Skeletal muscle satellite cell (primary cell): ENCODE results near the gene NSFL1C.
A peak's percentile ranks its signal among the peaks of the same experiment; 100 is the strongest.

Source experiments
- H3K27me3 ChIP-seq: 2 replicates; pipeline ENCODE4 v1.7.0; 2013; ENCODE audit warnings: low read length; ENCODE audit not compliant: control insufficient read depth, insufficient read depth
- H3K36me3 ChIP-seq: 2 replicates; pipeline ENCODE4 v1.7.0; 2013; ENCODE audit warnings: mild to moderate bottlenecking, control low read depth, low read length; ENCODE audit not compliant: insufficient read depth
- H3K4me1 ChIP-seq: 2 replicates; pipeline ENCODE4 v1.7.0; 2013; ENCODE audit warnings: low read length; ENCODE audit not compliant: control insufficient read depth, insufficient read depth
- H3K4me2 ChIP-seq: 2 replicates; pipeline ENCODE4 v1.7.0; 2013; ENCODE audit warnings: mild to moderate bottlenecking, low read length
- H3K4me3 ChIP-seq: 2 replicates; pipeline ENCODE4 v1.7.0; 2013; ENCODE audit warnings: low read length
- H3K9ac ChIP-seq: 2 replicates; pipeline ENCODE4 v1.7.0; 2013; ENCODE audit warnings: mild to moderate bottlenecking, low read depth, low read length, moderate library complexity
- H3K9me3 ChIP-seq: replicated peaks from 2 replicates; pipeline ENCODE4 v1.7.0; 2013; ENCODE audit warnings: mild to moderate bottlenecking, control low read depth, low read length

Gene NSFL1C

DNA sequence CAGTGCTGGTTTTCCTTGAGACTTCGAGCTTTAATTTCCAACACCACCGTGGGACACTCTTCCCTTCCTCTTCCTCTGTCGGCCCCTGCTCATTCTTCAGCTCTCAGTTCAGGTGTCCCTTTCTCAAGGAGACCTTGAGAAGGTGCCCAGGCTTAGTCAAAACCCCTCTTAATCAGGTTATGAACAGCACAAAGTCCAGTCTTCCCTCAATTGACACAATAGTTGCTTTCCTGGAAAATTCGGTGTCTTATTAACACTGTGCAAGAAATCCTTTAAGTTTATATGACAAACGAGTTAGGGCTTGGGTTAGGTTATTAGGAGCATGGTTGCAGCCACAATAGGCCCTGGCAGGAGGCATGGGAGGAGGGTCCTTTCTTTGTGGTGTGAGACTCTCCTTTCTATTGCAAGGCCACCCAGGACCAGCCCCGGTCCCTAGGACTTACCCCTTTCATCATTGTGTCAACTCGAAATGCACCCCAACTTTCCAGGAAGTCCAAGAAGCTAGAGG is 1.5 kb upstream of the NSFL1C start:
- H3K4me1 ChIP-seq = peaks cover 38% of the 10 kb centered on the region

DNA sequence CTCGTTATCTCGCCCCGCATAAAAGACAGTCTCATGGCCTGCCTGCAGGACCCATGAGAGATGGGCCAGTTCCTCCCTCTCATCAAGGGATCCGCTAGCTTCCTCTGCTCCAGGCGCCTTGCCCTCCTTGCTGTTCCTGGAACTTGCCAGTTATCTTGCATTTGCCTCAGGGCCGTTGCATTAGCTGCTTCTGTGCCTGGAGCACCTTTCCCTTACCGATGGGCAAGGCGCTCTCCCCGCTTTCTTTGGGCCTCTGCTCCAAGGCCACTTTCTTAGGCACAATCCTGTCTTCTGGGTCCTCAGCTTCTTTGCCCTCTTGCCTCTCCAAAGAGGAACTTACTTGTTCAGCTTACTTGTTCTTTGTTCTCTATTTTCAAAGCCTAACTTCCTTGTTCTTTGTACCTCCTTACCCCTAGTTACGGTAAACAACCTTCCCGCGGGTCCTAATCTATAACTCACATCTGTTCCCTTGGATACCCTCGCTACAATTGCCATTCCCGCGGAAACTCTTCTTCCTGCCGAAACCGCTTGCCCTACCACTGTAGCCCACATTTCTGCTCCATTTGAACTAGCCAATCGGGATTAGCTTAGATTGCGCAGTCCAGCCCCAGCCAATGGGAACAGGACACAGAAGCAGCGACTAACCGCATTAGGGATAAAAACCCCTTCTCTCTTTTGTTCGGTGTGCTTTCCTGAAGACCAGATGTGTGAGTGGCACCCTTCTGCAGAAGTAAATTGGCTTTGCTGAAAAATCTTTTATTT is 887 bp upstream of the NSFL1C start:
- no peaks in the 10 kb centered on the region for H3K9me3 ChIP-seq
- no peak overlapping the region for H3K9ac ChIP-seq
- H3K36me3 ChIP-seq = peaks cover 15% of the 10 kb centered on the region
- H3K4me3 ChIP-seq = no peak overlapping the region
- peaks cover 38% of the 10 kb centered on the region for H3K4me1 ChIP-seq
- peak overlapping the region; percentile 55 for H3K4me2 ChIP-seq
- H3K27me3 ChIP-seq = no peaks in the 10 kb centered on the region

More for the DNA sequence above, 1.5 kb upstream of the NSFL1C start:
- no peak overlapping the region for H3K4me2 ChIP-seq
- H3K4me3 ChIP-seq = no peak overlapping the region
- no peaks in the 10 kb centered on the region for H3K9me3 ChIP-seq
- no peaks in the 10 kb centered on the region for H3K27me3 ChIP-seq
- no peak overlapping the region for H3K9ac ChIP-seq
- peaks cover 13% of the 10 kb centered on the region for H3K36me3 ChIP-seq

DNA sequence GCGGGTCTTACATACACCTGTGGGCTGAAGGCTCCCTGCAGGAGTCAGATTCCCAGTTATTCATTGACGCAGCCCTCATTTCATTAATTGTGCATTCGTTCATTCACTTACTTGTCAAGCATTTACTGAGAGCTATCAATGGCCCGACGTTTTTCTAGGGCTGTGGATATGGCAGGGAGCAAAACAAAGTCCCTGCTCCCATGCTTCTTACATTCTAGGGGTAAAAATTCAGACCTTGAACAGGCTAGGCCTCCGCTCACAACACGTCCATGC is 369 bp upstream of the NSFL1C start:
- Histone ChIP-seq H3K9me3 (no peaks in the 10 kb centered on the region), H3K4me3 (no peak overlapping the region), H3K9ac (no peak overlapping the region), H3K27me3 (no peaks in the 10 kb centered on the region), H3K4me2 (peak overlapping the region; percentile 55), H3K4me1 (peaks cover 38% of the 10 kb centered on the region), H3K36me3 (peaks cover 15% of the 10 kb centered on the region)

- Histone ChIP-seq H3K36me3 (peaks cover 21% of the 10 kb centered on the region), H3K9ac (peak overlapping the region; percentile 96), H3K4me2 (peak overlapping the region; percentile 88), H3K4me3 (peak overlapping the region; percentile 90), H3K9me3 (no peaks in the 10 kb centered on the region), H3K4me1 (peaks cover 32% of the 10 kb centered on the region), H3K27me3 (no peaks in the 10 kb centered on the region)
These were observed 1.0 kb downstream of the NSFL1C start for GRCh38 chr20:1465470-1466210.

DNA sequence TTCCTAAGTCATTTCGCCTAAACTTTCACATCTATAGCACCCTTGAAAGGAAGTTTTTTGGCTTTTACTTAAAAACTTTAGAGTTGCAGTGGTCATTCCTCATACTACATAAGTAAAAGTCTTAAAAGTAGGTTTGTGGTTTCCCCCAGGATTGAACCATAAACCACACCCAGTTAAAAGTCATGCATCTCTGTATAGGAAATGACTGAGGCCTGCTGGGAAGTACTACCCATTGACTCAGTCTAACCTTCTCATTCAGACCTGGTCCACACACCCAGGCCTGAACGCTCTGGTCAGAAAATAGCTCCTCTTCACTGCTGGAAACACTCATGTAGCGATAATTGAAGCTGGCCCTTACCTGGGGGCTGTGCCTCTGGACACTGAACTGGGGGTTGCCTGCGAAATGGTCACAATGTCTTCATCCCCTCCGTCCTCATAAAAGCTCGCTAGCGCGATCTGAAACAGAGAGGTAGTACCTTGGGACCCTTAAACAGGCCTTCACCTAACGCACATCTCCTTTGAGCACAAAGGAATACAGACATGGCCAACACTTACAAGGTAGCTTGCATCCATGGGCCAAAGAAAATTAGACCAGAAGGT is 2.6 kb downstream of the NSFL1C start:
- Histone ChIP-seq H3K9ac (no peak overlapping the region), H3K27me3 (no peaks in the 10 kb centered on the region), H3K4me3 (no peak overlapping the region), H3K36me3 (peaks cover 37% of the 10 kb centered on the region), H3K4me2 (no peak overlapping the region), H3K9me3 (no peaks in the 10 kb centered on the region), H3K4me1 (peaks cover 20% of the 10 kb centered on the region)

DNA sequence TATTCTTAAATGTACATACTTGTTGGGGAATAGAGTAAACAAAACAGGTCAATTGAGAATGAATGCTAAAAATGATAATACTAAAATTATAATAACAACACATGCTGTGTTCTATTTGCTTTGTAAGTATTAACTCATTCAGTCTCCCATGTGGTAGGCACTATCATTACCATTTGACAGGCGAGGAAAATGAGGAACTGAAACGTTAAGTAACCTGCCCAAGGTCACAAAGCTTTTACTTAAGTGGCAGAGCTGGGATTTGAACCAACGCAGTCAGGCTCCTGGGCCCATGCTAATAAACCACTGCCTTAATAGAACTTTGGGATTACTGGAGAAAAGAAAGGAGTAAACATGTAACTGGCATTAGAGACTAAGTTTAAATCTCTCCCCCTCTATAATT is 3.8 kb downstream of the NSFL1C start:
- Histone ChIP-seq H3K36me3 (peaks cover 49% of the 10 kb centered on the region), H3K4me2 (no peak overlapping the region), H3K9ac (no peak overlapping the region), H3K9me3 (no peaks in the 10 kb centered on the region), H3K27me3 (no peaks in the 10 kb centered on the region), H3K4me1 (peaks cover 16% of the 10 kb centered on the region), H3K4me3 (no peak overlapping the region)

DNA sequence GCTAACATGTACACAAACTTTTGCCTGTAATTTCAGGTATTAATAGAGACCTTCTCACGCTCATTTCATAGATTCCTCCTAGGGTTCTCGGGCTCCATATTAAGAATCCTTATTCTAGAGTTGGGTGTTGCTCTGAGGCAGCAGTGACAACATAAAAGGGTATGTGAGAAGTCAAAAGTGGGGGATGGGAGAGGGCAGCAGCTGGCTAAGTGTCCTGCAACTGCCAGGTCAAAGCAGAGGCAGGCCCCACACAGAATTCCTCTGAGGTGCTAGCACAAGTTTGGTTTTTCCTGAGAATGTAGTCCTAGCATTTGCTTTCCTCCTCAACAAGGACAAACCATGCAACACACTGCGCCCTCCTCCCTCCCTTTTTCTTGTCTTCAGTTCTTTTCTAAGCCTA is 4.6 kb downstream of the NSFL1C start:
- no peak overlapping the region for H3K4me2 ChIP-seq
- peaks cover 16% of the 10 kb centered on the region for H3K4me1 ChIP-seq
- no peak overlapping the region for H3K9ac ChIP-seq
- H3K36me3 ChIP-seq = peaks cover 52% of the 10 kb centered on the region
- H3K4me3 ChIP-seq = no peak overlapping the region
- H3K9me3 ChIP-seq = no peaks in the 10 kb centered on the region
- H3K27me3 ChIP-seq = no peaks in the 10 kb centered on the region

DNA sequence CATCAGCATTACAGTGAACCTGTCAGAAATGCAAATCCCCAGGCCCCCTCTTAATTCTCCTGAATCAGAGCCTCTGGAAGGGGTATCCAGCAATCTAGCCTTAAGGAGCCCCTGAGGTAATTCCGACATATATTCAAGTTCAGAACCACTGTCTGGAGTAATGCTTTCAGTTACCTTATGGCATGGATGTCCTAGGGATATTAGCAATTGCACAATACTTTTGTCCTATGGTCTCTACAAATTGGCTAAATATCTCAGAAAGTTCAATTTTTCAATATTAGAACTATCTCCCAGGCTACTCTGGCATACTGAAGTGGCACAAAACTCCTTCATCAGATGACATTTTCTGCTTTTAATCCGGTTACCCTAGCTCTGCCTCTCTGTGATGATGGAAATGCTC is 6.4 kb downstream of the NSFL1C start:
- Histone ChIP-seq H3K4me2 (no peak overlapping the region), H3K27me3 (no peaks in the 10 kb centered on the region), H3K9me3 (no peaks in the 10 kb centered on the region), H3K4me3 (no peak overlapping the region), H3K9ac (no peak overlapping the region), H3K4me1 (peaks cover 10% of the 10 kb centered on the region), H3K36me3 (peaks cover 63% of the 10 kb centered on the region)

DNA sequence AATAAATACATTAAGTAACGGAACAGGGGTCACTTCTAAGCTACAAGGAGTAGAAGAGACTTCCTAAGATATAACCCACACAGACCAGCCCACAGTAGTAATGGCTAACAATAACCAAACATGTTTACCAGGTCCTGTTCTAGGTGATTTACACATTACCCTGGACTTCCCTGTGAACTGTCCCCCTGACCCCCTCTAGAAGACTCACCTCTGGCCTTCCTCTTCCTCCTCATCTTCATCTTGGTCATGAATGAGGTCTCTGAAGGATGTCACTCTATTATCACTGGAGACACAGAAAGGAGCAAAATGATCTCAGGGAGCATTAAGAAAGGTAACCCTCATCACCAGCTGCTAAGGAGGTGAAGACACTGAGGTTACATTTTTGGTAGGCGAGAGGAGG is 8.7 kb downstream of the NSFL1C start:
- no peak overlapping the region for H3K4me3 ChIP-seq
- H3K27me3 ChIP-seq = no peaks in the 10 kb centered on the region
- H3K4me1 ChIP-seq = no peaks in the 10 kb centered on the region
- H3K4me2 ChIP-seq = no peak overlapping the region
- H3K36me3 ChIP-seq = peaks cover 71% of the 10 kb centered on the region
- no peaks in the 10 kb centered on the region for H3K9me3 ChIP-seq
- H3K9ac ChIP-seq = no peak overlapping the region

DNA sequence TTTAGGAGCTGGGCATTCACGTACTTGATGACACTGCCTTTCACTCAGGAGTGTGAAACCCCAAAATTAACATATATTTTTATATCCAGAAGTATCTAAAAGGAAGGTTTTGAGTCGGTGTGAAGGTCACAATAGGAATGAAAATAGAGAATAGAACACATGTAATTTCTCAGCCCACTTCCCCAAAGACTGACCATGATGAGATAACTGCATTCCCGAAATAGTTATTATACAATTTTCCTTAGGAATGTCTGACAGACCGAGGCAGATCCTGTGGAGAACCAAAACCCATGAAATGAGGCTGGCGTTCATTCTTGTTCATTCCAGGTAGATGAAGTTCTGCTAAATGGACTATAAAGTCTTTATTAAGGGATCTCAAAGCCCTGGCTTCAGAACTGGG is 10.3 kb downstream of the NSFL1C start:
- Histone ChIP-seq H3K4me3 (no peak overlapping the region), H3K9ac (no peak overlapping the region), H3K36me3 (peaks cover 88% of the 10 kb centered on the region), H3K9me3 (peaks cover 6% of the 10 kb centered on the region), H3K27me3 (no peaks in the 10 kb centered on the region), H3K4me1 (no peaks in the 10 kb centered on the region), H3K4me2 (no peak overlapping the region)

GRCh38 chr20:1450926-1451491 is 15.6 kb downstream of the NSFL1C start:
- Histone ChIP-seq H3K4me1 (peaks cover 9% of the 10 kb centered on the region), H3K4me2 (no peak overlapping the region), H3K27me3 (no peaks in the 10 kb centered on the region), H3K36me3 (peaks cover 95% of the 10 kb centered on the region), H3K9ac (no peak overlapping the region), H3K9me3 (peaks cover 9% of the 10 kb centered on the region), H3K4me3 (no peak overlapping the region)
